Colonic mucosa (tissue), 4 donors: Measurements from ENCODE around the gene FHIT. TPM values are rescaled to one million over a fixed set of nuclear protein-coding genes. Genes with fewer than 3 reads are reported as not detected.
"Not testable (repeated sequence)": the region's sequence is repeated elsewhere in the genome, so short reads cannot be mapped to it uniquely, and the experiment has no call there.

Source experiments
- DNase-seq: peaks from one replicate; pipeline ENCODE4 v3.0.0-alpha.2; 2020
- H3K27ac ChIP-seq: fragments of 200-600 bp; one replicate; pipeline ENCODE4 v1.8.0; 2021
- H3K27me3 ChIP-seq: fragments of 200-600 bp; one replicate; pipeline ENCODE4 v1.8.0; 2021
- H3K36me3 ChIP-seq: fragments of 200-600 bp; one replicate; pipeline ENCODE4 v1.8.0; 2021
- H3K4me1 ChIP-seq: fragments of 200-600 bp; one replicate; pipeline ENCODE4 v1.8.0; 2021; ENCODE audit warnings: mild to moderate bottlenecking
- H3K4me3 ChIP-seq: fragments of 200-600 bp; one replicate; pipeline ENCODE4 v1.8.0; 2021
- H3K9ac ChIP-seq, 2 donors: one replicate each; pipeline ENCODE4 v1.7.0; 2013; ENCODE audit warnings: control low read depth in 2 of 2, low read depth in 2 of 2, low read length in 2 of 2
- H3K9me3 ChIP-seq: fragments of 200-600 bp; one replicate; pipeline ENCODE4 v1.8.0; 2021
- intact Hi-C: fragments of 100-400 bp; cut with DNase I; formaldehyde crosslinking; loops from one replicate; pipeline ENCODE4 v1.14.1; 2022
- total RNA-seq, 2 donors: library from RNA; stranded (reverse); fragmentation: NEBNext Ultra II Directional in 1 of 2; extraction: Animal tissue kit (Norgen Biotek cat#: 25700) in 1 of 2; gene quantifications; one replicate each; pipeline ENCODE4 v1.2.1, GENCODE V29; 2021
- TF ChIP-seq, protein P1 (sequence below): fragments of 200-600 bp; IDR thresholded peaks from one replicate; pipeline ENCODE4 v1.8.0; 2022; ENCODE audit warnings: antibody characterized with exemption, mild to moderate bottlenecking
- donor health status: healthy.
- donor health status: DM: no; HTN: no; CAD: no.
- donor health status: DM: no; HTN: no; CAD: no.

Gene FHIT
- total RNA-seq, 2 donors from 2014 or later: 7.7 to 9.4 TPM

DNA sequence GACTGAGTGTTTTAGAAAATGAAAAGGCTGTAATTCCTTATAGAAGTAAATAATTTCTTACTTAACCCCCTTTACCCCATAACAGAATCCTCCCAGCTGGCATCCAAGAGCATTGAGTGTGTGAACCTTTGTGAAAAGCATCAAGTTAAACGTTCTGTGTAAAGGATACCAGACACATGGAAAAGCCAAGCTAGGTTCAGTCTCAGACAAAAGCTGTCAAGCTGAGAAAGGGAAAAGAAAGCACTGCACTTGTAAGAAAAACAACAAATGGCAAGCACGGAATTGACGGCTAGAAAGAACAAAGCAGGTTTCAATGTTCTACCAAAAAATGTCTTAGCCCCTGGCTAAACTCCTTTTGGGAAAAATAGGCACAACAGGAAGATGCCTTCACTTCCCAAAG is 176.5 kb downstream of the FHIT start:
- no peak overlapping the region for H3K4me3 ChIP-seq
- no peaks in the 10 kb centered on the region for H3K9me3 ChIP-seq
- no peaks in the 10 kb centered on the region for H3K27me3 ChIP-seq
- H3K27ac ChIP-seq: no peak overlapping the region
- no peaks in the 10 kb centered on the region for H3K36me3 ChIP-seq
- no peak overlapping the region for H3K9ac ChIP-seq
- no peaks in the 10 kb centered on the region for H3K4me1 ChIP-seq
- no peak for DNase-seq
- intact Hi-C loops: no loop called here
- TF ChIP-seq, protein P1, sequence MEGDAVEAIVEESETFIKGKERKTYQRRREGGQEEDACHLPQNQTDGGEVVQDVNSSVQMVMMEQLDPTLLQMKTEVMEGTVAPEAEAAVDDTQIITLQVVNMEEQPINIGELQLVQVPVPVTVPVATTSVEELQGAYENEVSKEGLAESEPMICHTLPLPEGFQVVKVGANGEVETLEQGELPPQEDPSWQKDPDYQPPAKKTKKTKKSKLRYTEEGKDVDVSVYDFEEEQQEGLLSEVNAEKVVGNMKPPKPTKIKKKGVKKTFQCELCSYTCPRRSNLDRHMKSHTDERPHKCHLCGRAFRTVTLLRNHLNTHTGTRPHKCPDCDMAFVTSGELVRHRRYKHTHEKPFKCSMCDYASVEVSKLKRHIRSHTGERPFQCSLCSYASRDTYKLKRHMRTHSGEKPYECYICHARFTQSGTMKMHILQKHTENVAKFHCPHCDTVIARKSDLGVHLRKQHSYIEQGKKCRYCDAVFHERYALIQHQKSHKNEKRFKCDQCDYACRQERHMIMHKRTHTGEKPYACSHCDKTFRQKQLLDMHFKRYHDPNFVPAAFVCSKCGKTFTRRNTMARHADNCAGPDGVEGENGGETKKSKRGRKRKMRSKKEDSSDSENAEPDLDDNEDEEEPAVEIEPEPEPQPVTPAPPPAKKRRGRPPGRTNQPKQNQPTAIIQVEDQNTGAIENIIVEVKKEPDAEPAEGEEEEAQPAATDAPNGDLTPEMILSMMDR: no peak

DNA sequence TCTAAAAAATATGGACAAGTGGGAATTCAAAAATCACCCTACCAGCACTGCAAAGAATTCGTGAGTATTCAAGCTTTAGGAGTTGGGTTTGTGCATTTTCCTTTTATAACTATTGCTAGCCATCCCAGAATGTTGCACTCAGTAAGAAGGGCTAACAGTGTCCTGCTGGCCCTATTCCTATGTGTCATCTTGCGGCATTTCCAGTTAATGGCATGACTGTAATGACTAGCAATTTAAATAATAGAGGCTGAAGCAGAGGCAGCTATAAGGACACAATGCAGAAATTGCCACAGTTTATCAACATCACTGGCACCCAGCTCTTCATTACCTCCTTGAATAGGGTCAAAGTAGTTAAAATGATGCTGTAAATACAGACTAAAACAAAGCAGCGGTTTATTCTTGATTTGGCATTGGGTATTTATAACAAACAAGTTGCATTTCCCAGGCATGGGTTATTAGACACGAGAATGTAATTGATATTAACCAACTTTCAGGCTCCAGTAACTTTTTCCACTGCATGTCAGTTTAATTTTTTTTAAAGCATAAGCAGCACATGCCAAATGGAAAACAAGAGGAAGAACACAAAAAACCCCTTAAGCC is 177.6 kb downstream of the FHIT start:
- no peaks in the 10 kb centered on the region for H3K4me1 ChIP-seq
- intact Hi-C loops: no loop called here
- no peak overlapping the region for H3K9ac ChIP-seq
- H3K36me3 ChIP-seq: no peaks in the 10 kb centered on the region
- no peak overlapping the region for H3K4me3 ChIP-seq
- H3K27me3 ChIP-seq: no peaks in the 10 kb centered on the region
- DNase-seq: no peak
- no peak overlapping the region for H3K27ac ChIP-seq
- no peaks in the 10 kb centered on the region for H3K9me3 ChIP-seq
- TF ChIP-seq, protein P1: no peak

DNA sequence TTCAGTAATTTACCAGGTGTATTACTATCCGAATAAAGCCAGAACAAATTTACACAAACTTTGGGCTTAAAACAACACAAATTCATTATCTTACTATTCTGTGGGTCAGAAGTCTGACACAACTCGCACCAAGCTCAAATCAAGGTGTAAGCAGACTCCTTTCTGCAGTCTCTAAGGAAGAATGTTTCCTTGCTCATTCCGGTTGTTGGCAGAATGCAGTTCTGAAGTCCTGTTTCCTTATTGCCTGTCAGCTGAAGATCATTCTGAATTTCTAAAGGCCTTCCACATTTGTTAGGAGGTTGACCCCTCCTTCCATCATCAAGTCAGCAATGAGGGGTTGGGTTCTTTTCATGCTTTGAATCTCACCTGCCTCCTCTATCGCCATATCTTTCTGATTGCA is 183.2 kb downstream of the FHIT start:
- no peak for DNase-seq
- H3K27me3 ChIP-seq: no peaks in the 10 kb centered on the region
- TF ChIP-seq, protein P1: no peak
- no peak overlapping the region for H3K27ac ChIP-seq
- no peaks in the 10 kb centered on the region for H3K9me3 ChIP-seq
- intact Hi-C loops: no loop called here
- no peaks in the 10 kb centered on the region for H3K4me1 ChIP-seq
- H3K36me3 ChIP-seq: no peaks in the 10 kb centered on the region
- H3K9ac ChIP-seq: no peak overlapping the region
- no peak overlapping the region for H3K4me3 ChIP-seq

DNA sequence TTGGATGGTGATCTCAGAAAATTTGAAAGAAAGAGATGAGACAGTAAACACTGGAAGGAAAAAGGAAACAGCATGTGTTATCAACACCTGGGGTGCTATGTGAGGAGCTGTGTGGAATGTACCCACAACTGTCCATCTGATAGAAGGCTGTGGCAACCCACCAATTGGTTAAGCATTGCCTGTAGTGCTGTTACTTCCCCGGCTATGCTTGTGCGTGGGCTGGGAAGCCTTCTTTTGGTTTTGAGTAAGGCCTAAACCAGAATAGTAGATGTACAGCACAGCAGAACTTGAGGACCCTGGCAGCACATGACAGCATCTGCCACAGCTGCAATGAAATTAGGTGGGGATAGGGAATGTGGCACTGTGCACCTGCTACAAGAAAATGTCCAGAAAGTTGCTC is 184.5 kb downstream of the FHIT start:
- H3K4me3 ChIP-seq: no peak overlapping the region
- intact Hi-C loops: no loop called here
- H3K27me3 ChIP-seq: no peaks in the 10 kb centered on the region
- DNase-seq: no peak
- no peak overlapping the region for H3K9ac ChIP-seq
- no peak overlapping the region for H3K27ac ChIP-seq
- TF ChIP-seq, protein P1: no peak
- no peaks in the 10 kb centered on the region for H3K36me3 ChIP-seq
- H3K4me1 ChIP-seq: no peaks in the 10 kb centered on the region
- no peaks in the 10 kb centered on the region for H3K9me3 ChIP-seq

DNA sequence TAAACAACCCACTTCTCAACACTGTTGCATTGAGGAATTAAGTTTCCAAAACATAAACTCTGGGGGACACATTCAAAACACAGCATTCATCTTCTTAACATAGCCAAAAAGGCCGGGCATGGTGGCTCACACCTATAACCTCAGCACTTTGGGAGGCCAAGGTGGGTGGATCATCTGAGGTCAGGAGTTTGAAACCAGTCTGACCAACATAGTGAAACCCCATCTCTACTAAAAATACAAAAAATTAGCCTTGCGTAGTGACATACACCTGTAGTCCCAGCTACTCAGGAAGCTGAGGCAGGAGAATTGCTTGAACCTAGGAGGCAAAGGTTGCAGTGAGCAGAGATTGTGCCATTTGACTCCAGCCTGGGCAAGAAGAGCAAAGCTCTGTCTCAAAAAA is 185.0 kb downstream of the FHIT start:
- H3K4me1 ChIP-seq, DNase-seq, H3K36me3 ChIP-seq, H3K9ac ChIP-seq, intact Hi-C loops, H3K27me3 ChIP-seq, H3K9me3 ChIP-seq, H3K27ac ChIP-seq, H3K4me3 ChIP-seq: not testable (repeated sequence)

DNA sequence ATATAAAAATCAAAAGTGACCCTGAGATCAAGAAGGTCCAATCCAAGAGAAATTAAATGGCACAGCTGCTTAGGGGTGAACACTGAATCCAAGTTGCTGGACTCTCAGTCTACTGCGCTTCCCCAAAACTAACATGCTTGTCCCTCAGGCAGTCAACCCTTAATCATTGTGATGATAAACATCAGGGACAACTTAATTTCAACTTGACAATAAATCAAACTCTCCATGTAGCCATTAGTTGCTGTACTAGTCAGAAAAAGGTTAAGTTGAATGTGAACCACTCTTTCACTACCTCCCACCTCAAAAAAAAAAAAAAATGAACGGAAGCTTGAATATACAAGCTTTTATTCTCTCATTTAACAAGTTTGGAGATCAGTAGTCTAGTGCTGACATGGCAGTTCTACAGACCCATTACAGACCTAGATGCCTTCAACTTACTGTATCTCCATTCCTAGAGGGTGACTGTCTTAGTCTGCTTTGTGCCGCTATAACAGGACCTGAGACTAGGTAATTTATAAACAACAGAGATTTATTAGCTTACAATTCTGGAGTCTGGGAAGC is 185.7 kb downstream of the FHIT start:
- H3K9me3 ChIP-seq: no peaks in the 10 kb centered on the region
- H3K4me3 ChIP-seq: no peak overlapping the region
- H3K4me1 ChIP-seq: no peaks in the 10 kb centered on the region
- no peak for DNase-seq
- no peaks in the 10 kb centered on the region for H3K27me3 ChIP-seq
- H3K9ac ChIP-seq: no peak overlapping the region
- no peak overlapping the region for H3K27ac ChIP-seq
- intact Hi-C loops: no loop called here
- TF ChIP-seq, protein P1: no peak
- no peaks in the 10 kb centered on the region for H3K36me3 ChIP-seq
